Testis (tissue), 2 donors: ENCODE data around the gene OR13C5.

Source experiments
- POLR2A ChIP-seq: fragments of 450-650 bp; IDR thresholded peaks from one replicate; pipeline ENCODE4 v1.6.1; 2017; ENCODE audit warnings: antibody characterized with exemption, mild to moderate bottlenecking, moderate library complexity
- TF ChIP-seq, protein P1 (sequence below), 3 experiments: fragments of 450-650 bp in 2 of 3; fragments of 200-600 bp in 1 of 3; sonication (generic) in 1 of 3; IDR thresholded peaks; one replicate each; pipeline ENCODE4 v1.5.1; 2016 to 2019; ENCODE audit warnings: antibody characterized with exemption in 3 of 3, mild to moderate bottlenecking in 2 of 3, moderate library complexity in 1 of 3

DNA sequence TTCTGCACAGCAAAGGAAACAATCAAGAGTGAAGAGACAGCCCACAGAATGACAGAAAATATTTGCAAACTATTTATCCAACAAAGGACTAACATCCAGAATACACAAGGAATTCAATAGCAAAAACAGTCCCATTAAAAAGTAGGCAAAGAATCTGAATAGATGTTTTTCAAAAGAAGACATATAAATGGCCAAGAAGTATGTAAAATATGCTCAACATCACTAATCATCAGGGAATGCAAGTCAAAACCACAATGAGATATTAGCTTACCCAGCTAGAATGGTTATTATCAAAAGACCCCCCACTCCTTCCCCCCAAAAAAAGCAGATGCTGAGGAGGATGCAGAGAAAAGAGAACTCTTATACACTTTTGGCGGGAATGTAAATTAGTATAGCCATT is 43.7 kb downstream of the OR13C5 start:
- no peak for TF ChIP-seq POLR2A
- TF ChIP-seq, protein P1, sequence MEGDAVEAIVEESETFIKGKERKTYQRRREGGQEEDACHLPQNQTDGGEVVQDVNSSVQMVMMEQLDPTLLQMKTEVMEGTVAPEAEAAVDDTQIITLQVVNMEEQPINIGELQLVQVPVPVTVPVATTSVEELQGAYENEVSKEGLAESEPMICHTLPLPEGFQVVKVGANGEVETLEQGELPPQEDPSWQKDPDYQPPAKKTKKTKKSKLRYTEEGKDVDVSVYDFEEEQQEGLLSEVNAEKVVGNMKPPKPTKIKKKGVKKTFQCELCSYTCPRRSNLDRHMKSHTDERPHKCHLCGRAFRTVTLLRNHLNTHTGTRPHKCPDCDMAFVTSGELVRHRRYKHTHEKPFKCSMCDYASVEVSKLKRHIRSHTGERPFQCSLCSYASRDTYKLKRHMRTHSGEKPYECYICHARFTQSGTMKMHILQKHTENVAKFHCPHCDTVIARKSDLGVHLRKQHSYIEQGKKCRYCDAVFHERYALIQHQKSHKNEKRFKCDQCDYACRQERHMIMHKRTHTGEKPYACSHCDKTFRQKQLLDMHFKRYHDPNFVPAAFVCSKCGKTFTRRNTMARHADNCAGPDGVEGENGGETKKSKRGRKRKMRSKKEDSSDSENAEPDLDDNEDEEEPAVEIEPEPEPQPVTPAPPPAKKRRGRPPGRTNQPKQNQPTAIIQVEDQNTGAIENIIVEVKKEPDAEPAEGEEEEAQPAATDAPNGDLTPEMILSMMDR (IDR thresholded peaks at IDR 0.05) = no peak
